ENCODE measurements around the gene DOCK4.

DNA sequence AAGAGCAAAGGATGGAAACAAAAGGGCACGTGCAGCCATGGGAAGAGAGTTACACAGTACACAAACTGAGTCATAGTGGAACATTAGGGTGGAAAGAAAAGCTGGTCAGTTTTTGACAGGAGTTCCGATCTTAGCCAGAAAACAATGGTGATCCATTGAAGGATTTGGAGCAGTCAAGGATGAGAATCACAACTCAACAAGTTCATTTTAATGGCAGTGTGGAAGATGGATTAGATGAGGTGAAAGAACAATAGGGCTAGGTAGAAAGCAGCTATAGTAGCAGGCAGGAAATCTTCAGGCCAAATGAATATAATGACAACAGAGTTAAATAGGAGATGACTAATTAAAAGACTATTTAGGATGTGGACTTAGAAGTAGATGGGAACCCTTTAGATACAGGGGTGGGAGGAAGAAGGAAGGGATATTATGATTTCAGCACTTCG is 136.3 kb downstream of the DOCK4 start:
- no peak for TF ChIP-seq TBP (IDR thresholded peaks at IDR 0.05; ENCODE audit: low read depth, low read length)
- TF ChIP-seq EZH2 (IDR thresholded peaks at IDR 0.05; ENCODE audit: low read depth, low read length, severe bottlenecking): no peak
- TF ChIP-seq, protein P1, sequence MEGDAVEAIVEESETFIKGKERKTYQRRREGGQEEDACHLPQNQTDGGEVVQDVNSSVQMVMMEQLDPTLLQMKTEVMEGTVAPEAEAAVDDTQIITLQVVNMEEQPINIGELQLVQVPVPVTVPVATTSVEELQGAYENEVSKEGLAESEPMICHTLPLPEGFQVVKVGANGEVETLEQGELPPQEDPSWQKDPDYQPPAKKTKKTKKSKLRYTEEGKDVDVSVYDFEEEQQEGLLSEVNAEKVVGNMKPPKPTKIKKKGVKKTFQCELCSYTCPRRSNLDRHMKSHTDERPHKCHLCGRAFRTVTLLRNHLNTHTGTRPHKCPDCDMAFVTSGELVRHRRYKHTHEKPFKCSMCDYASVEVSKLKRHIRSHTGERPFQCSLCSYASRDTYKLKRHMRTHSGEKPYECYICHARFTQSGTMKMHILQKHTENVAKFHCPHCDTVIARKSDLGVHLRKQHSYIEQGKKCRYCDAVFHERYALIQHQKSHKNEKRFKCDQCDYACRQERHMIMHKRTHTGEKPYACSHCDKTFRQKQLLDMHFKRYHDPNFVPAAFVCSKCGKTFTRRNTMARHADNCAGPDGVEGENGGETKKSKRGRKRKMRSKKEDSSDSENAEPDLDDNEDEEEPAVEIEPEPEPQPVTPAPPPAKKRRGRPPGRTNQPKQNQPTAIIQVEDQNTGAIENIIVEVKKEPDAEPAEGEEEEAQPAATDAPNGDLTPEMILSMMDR (IDR thresholded peaks at IDR 0.05; ENCODE audit: control extremely low read depth in 1 of 3, insufficient read depth in 1 of 3, low read depth in 1 of 3, low read length in 3 of 3): no peak
- no peak for TF ChIP-seq CHD1 (IDR thresholded peaks at IDR 0.05; ENCODE audit: low read depth, low read length)
- TF ChIP-seq YY1 (IDR thresholded peaks at IDR 0.05; ENCODE audit: low read depth, low read length): no peak

Data from H1 (cell line).